K562 (cell line): ENCODE results near the gene PEX13. TPM values are rescaled to one million over a fixed set of nuclear protein-coding genes. Genes with fewer than 3 reads are reported as not detected.

ENCODE experiments used
- AFF1 ChIP-seq, 2 experiments: fragments of 450-650 bp; IDR thresholded peaks; 2 replicates each; pipeline ENCODE4 v1.6.1; 2018; ENCODE audit warnings: mild to moderate bottlenecking in 2 of 2, low read depth in 1 of 2; ENCODE audit not compliant: partially characterized antibody in 2 of 2
- CBX3 ChIP-seq, 2 experiments: IDR thresholded peaks; 1 replicate in 1 of 2; 2 replicates in 1 of 2; pipeline ENCODE4 v1.6.1; 2012; ENCODE audit warnings: inconsistent platforms in 2 of 2, low read length in 2 of 2, borderline replicate concordance in 1 of 2, control low read depth in 1 of 2
- CSDE1 ChIP-seq, 2 experiments: fragments of 450-650 bp; IDR thresholded peaks; 2 replicates each; pipeline ENCODE4 v1.6.1; 2016; ENCODE audit warnings: mild to moderate bottlenecking in 1 of 2
- FOXK1 ChIP-seq: sonication (generic); formaldehyde crosslinking; IDR thresholded peaks from 2 replicates; pipeline ENCODE4 v1.8.0; 2022; ENCODE audit warnings: missing genetic modification reagents, mild to moderate bottlenecking, borderline replicate concordance
- GATA2 ChIP-seq: sonication (generic); formaldehyde crosslinking; IDR thresholded peaks from 2 replicates; pipeline ENCODE4 v1.4.0; 2020; ENCODE audit warnings: mild to moderate bottlenecking, missing genetic modification reagents
- MAFK ChIP-seq: IDR thresholded peaks from 2 replicates; pipeline ENCODE4 v1.6.1; 2011; ENCODE audit warnings: low read length, improper control_type of control experiment
- MTF1 ChIP-seq: fragments of 250-450 bp; sonication (Bioruptor Pico); IDR thresholded peaks from 2 replicates; pipeline ENCODE4 v1.9.0; 2021; ENCODE audit warnings: moderate library complexity, mild to moderate bottlenecking, inconsistent platforms, borderline replicate concordance
- POLR3G ChIP-seq: IDR thresholded peaks from 2 replicates; pipeline ENCODE4 v1.6.1; 2011; ENCODE audit not compliant: insufficient read length, insufficient replicate concordance; ENCODE audit errors: extremely low read depth
- PTTG1 ChIP-seq: fragments of 450-650 bp; IDR thresholded peaks from 2 replicates; pipeline ENCODE4 v1.6.1; 2016; ENCODE audit warnings: low read depth, mild to moderate bottlenecking, missing genetic modification characterization, missing compliant biosample characterization
- TRIM24 ChIP-seq, 2 experiments: fragments of 450-650 bp; IDR thresholded peaks; 2 replicates each; pipeline ENCODE4 v1.6.1; 2016
- YY1 ChIP-seq, 3 experiments: IDR thresholded peaks; 2 replicates each; pipeline ENCODE4 v1.6.1; 2011; ENCODE audit warnings: low read length in 2 of 3, mild to moderate bottlenecking in 2 of 3, moderate library complexity in 2 of 3, borderline replicate concordance in 1 of 3, control low read depth in 1 of 3, low read depth in 1 of 3; ENCODE audit not compliant: insufficient read depth in 3 of 3, insufficient replicate concordance in 2 of 3, control insufficient read depth in 1 of 3, insufficient read length in 1 of 3; ENCODE audit errors: extremely low read depth in 1 of 3
- ZC3H4 ChIP-seq: sonication (generic); formaldehyde crosslinking; IDR thresholded peaks from 2 replicates; pipeline ENCODE4 v1.9.0; 2021; ENCODE audit warnings: missing genetic modification reagents, borderline replicate concordance
- ZNF561 ChIP-seq: fragments of 450-650 bp; formaldehyde crosslinking; conservative IDR thresholded peaks from 2 replicates; pipeline ENCODE4 v1.4.0; 2020; ENCODE audit warnings: mild to moderate bottlenecking, moderate library complexity
- ZNF586 ChIP-seq: fragments of 450-650 bp; formaldehyde crosslinking; conservative IDR thresholded peaks from 2 replicates; pipeline ENCODE4 v1.4.0; 2020; ENCODE audit warnings: mild to moderate bottlenecking, moderate library complexity
- ZNF644 ChIP-seq: fragments of 200-800 bp; sonication (Bioruptor generic); IDR thresholded peaks from 2 replicates; pipeline ENCODE4 v1.6.1; 2016; ENCODE audit warnings: low read depth, missing genetic modification characterization, missing compliant biosample characterization
- ZNF830 ChIP-seq: fragments of 250-450 bp; sonication (Bioruptor Pico); IDR thresholded peaks from 2 replicates; pipeline ENCODE4 v1.5.0; 2021; ENCODE audit warnings: mild to moderate bottlenecking
- polyA plus RNA-seq, 8 experiments: library from polyadenylated mRNA; depleted of rRNA in 4 of 8; stranded (reverse) in 5 of 8; unstranded in 3 of 8; fragments of >200 nt; fragmentation: Nextera tagmentation in 2 of 8; fragmentation: Illumina TruSeq in 1 of 8; extraction: Ambion mirVana in 2 of 8; extraction: Trizol in 1 of 8; gene quantifications; 2 replicates each; pipeline versions ENCODE4 v1.2.1 to v1.2.3, GENCODE V29; 2011 to 2014; ENCODE audit warnings: inconsistent platforms in 1 of 8, missing spikeins in 1 of 8
- total RNA-seq, 7 experiments: library from RNA; depleted of rRNA in 6 of 7; stranded (reverse); fragments of >200 nt in 6 of 7; fragmentation: Illumina TruSeq in 2 of 7; extraction: Trizol in 2 of 7; gene quantifications; 2 replicates each; pipeline versions ENCODE4 v1.2.1 to v1.2.3, GENCODE V29; 2011 to 2021; ENCODE audit warnings: low replicate concordance in 1 of 7
- TF ChIP-seq, protein P1 (sequence below): fragments of 250-450 bp; sonication (Bioruptor Pico); IDR thresholded peaks from 2 replicates; pipeline ENCODE4 v1.5.0; 2020; ENCODE audit warnings: mild to moderate bottlenecking
- TF ChIP-seq, protein P2 (sequence below): conservative IDR thresholded peaks from 2 replicates; pipeline ENCODE4 v1.6.1; 2011; ENCODE audit warnings: low read depth, mild to moderate bottlenecking, low read length; ENCODE audit not compliant: control insufficient read depth
- TF ChIP-seq, protein P3 (sequence below): fragments of 450-650 bp; formaldehyde crosslinking; IDR thresholded peaks from 2 replicates; pipeline ENCODE4 v1.4.0; 2020; ENCODE audit warnings: mild to moderate bottlenecking, moderate library complexity

The PEX13 gene
- total and polyA plus RNA-seq, 9 of the 15 experiments (the other 6 are each of a cell fraction or from before 2014, with no cell fraction given): 4.0 to 30.4 (median 18.8) TPM

DNA sequence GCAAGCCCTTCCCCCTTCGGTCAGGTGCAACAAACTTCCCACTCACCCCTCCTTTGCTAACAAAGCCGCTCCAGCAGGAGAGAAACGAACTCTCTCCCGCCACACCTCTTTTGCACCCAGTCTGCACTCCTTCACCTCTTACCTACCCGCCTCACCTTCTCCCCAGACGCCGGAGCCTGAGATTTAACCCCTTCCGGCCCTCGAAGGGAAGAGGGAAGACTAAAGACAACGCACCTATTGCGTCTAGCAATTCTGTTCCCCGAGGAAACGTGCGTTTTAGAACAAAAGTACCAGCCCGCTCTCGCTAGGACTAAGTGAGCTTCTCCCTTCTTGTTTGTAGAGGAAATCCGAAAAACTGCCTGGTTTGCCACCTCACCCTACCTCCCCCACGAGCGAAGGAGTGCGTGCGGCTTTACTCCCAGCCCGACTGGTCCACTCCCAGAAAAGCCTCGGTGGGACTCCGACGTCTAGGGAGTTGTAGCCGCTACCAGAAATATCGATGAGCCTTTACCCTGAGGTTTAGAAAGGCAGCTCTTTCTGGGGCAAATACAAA, 441 bp upstream of the PEX13 start (continued):
- TF ChIP-seq, protein P1, sequence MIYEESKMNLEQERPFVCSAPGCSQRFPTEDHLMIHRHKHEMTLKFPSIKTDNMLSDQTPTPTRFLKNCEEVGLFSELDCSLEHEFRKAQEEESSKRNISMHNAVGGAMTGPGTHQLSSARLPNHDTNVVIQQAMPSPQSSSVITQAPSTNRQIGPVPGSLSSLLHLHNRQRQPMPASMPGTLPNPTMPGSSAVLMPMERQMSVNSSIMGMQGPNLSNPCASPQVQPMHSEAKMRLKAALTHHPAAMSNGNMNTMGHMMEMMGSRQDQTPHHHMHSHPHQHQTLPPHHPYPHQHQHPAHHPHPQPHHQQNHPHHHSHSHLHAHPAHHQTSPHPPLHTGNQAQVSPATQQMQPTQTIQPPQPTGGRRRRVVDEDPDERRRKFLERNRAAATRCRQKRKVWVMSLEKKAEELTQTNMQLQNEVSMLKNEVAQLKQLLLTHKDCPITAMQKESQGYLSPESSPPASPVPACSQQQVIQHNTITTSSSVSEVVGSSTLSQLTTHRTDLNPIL: 0 out of 2 replicates have a peak, but pooled peaks have one; percentile 43
- TF ChIP-seq YY1 (IDR thresholded peaks at IDR 0.05; ENCODE audit: borderline replicate concordance in 1 of 3, control insufficient read depth in 1 of 3, extremely low read depth in 1 of 3, insufficient read depth in 3 of 3, insufficient read length in 1 of 3, insufficient replicate concordance in 2 of 3, low read depth in 1 of 3, low read length in 2 of 3): peak in 1 of 3 experiments; percentile 50
- no peak for TF ChIP-seq PTTG1 (tag)
- no peak for TF ChIP-seq ZNF586
- no peak for TF ChIP-seq ZC3H4
- no peak for TF ChIP-seq ZNF561 (CRISPR knock-in tag)
- no peak for TF ChIP-seq GATA2 (CRISPR knock-in tag)
- TF ChIP-seq, protein P2, sequence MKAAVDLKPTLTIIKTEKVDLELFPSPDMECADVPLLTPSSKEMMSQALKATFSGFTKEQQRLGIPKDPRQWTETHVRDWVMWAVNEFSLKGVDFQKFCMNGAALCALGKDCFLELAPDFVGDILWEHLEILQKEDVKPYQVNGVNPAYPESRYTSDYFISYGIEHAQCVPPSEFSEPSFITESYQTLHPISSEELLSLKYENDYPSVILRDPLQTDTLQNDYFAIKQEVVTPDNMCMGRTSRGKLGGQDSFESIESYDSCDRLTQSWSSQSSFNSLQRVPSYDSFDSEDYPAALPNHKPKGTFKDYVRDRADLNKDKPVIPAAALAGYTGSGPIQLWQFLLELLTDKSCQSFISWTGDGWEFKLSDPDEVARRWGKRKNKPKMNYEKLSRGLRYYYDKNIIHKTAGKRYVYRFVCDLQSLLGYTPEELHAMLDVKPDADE: no peak; the same call in 1 of the 2 replicates
- no peak for TF ChIP-seq ZNF644 (tag)
- no peak for TF ChIP-seq MAFK
- no peak for TF ChIP-seq ZNF830
- no peak for TF ChIP-seq POLR3G
- TF ChIP-seq, protein P3, sequence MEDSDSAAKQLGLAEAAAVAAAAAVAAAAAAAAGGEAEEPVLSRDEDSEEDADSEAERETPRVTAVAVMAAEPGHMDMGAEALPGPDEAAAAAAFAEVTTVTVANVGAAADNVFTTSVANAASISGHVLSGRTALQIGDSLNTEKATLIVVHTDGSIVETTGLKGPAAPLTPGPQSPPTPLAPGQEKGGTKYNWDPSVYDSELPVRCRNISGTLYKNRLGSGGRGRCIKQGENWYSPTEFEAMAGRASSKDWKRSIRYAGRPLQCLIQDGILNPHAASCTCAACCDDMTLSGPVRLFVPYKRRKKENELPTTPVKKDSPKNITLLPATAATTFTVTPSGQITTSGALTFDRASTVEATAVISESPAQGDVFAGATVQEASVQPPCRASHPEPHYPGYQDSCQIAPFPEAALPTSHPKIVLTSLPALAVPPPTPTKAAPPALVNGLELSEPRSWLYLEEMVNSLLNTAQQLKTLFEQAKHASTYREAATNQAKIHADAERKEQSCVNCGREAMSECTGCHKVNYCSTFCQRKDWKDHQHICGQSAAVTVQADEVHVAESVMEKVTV: no peak
- no peak for TF ChIP-seq CSDE1 (IDR thresholded peaks at IDR 0.05)
- no peak for TF ChIP-seq FOXK1 (CRISPR knock-in tag)
- TF ChIP-seq MTF1 (CRISPR knock-in tag): no peak
- TF ChIP-seq TRIM24 (IDR thresholded peaks at IDR 0.05): peak in 1 of 2 experiments; percentile 99; a peak in 2 of 4 replicates
- TF ChIP-seq AFF1 (IDR thresholded peaks at IDR 0.05; ENCODE audit: low read depth in 1 of 2, partially characterized antibody in 2 of 2): peak in 1 of 2 experiments; percentile 75
- TF ChIP-seq CBX3 (IDR thresholded peaks at IDR 0.05; ENCODE audit: borderline replicate concordance in 1 of 2, low read length in 2 of 2): peak in 1 of 2 experiments; percentile 94; a peak in 2 of 3 replicates
